ENCODE results near the gene TGDS.

DNA sequence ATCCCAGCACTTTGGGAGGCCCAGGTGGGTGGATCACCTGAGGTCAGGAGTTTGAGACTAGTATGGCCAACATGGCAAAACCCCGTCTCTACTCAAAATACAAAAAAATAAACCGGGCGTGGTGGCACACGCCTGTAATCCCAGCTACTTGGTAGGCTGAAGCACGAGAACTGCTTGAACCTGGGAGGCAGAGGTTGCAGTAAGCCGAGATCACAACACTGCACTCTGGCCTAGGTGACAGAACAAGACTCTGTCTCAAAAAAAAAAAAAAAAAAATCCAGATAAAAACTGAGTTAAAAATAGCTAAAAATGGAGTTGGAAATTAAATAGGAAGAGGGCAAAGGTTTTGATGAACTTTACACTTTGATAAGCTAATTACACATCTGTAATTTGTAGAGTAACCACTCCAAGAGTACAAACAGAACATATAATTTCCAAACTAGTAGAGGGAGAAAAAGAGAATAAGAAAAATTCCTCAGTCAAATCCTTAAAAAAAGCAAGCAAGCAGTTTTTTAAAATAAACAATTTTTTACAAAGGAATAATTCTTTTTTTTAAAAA lies 10.3 kb downstream of the TGDS start:
- TF ChIP-seq, protein P1, sequence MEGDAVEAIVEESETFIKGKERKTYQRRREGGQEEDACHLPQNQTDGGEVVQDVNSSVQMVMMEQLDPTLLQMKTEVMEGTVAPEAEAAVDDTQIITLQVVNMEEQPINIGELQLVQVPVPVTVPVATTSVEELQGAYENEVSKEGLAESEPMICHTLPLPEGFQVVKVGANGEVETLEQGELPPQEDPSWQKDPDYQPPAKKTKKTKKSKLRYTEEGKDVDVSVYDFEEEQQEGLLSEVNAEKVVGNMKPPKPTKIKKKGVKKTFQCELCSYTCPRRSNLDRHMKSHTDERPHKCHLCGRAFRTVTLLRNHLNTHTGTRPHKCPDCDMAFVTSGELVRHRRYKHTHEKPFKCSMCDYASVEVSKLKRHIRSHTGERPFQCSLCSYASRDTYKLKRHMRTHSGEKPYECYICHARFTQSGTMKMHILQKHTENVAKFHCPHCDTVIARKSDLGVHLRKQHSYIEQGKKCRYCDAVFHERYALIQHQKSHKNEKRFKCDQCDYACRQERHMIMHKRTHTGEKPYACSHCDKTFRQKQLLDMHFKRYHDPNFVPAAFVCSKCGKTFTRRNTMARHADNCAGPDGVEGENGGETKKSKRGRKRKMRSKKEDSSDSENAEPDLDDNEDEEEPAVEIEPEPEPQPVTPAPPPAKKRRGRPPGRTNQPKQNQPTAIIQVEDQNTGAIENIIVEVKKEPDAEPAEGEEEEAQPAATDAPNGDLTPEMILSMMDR (IDR thresholded peaks at IDR 0.05), result no peak
- no peak for TF ChIP-seq POLR2A (IDR thresholded peaks at IDR 0.05)

Data from transverse colon (tissue), 3 donors.